ENCODE measurements around the gene MXD3.

The MXD3 gene

DNA sequence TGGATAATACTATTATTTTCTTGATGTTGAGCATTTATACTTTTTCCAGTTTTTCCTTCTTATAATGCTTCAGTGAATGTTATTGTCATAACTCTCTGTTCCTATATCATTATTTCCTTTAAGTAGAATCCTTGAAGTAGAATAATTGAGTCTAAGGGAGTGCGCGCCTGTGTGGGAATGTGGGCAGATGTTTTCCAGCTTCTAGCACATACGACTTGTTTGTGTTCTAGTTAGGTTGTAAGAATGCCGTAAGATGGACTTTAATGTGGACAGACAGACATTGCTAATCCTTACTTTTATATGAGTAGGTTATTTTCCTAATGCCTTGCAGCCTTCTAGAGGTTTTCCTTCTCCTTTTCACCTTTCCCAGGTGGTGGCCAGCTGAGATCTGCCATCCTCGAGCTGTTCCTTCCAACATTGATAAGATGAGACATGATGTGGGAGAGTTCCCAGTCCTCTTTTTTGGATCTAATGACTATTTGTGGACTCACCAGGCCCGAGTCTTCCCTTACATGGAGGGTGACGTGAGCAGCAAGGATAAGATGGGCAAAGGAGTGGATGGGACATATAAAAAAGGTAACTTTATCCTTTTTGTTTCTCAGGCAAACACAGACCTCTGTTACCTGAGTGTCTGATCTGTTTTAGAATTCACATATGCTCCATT, 42.3 kb downstream of the MXD3 start:
- H3K9ac ChIP-seq (ENCODE audit: low read length): no peak overlapping the region
- H3K9me2 ChIP-seq (ENCODE audit: low read depth, low read length): no peaks in the 10 kb centered on the region
- H3K36me3 ChIP-seq (ENCODE audit: insufficient read depth, low read length): peaks cover 73% of the 10 kb centered on the region
- no peak for TF ChIP-seq EZH2 (IDR thresholded peaks at IDR 0.05; ENCODE audit: borderline replicate concordance, low read length)
- TF ChIP-seq, protein P1, sequence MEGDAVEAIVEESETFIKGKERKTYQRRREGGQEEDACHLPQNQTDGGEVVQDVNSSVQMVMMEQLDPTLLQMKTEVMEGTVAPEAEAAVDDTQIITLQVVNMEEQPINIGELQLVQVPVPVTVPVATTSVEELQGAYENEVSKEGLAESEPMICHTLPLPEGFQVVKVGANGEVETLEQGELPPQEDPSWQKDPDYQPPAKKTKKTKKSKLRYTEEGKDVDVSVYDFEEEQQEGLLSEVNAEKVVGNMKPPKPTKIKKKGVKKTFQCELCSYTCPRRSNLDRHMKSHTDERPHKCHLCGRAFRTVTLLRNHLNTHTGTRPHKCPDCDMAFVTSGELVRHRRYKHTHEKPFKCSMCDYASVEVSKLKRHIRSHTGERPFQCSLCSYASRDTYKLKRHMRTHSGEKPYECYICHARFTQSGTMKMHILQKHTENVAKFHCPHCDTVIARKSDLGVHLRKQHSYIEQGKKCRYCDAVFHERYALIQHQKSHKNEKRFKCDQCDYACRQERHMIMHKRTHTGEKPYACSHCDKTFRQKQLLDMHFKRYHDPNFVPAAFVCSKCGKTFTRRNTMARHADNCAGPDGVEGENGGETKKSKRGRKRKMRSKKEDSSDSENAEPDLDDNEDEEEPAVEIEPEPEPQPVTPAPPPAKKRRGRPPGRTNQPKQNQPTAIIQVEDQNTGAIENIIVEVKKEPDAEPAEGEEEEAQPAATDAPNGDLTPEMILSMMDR (IDR thresholded peaks at IDR 0.05; ENCODE audit: low read length): no peak
- H3K9me3 ChIP-seq (ENCODE audit: low read length): no peaks in the 10 kb centered on the region
- no peak overlapping the region for H3K4me2 ChIP-seq (ENCODE audit: low read length)
- H3K4me1 ChIP-seq (ENCODE audit: insufficient read depth, low read length, severe bottlenecking): no peaks in the 10 kb centered on the region
- H3K27ac ChIP-seq (ENCODE audit: low read depth, low read length, poor library complexity, severe bottlenecking): no peak overlapping the region
- H3K79me2 ChIP-seq (ENCODE audit: insufficient read depth, low read length): no peaks in the 10 kb centered on the region
- no peaks in the 10 kb centered on the region for H3K27me3 ChIP-seq (ENCODE audit: insufficient read depth, low read length)
- no peak overlapping the region for H2AFZ ChIP-seq (ENCODE audit: low read length)
- H4K20me1 ChIP-seq (ENCODE audit: insufficient read depth, low read length): no peaks in the 10 kb centered on the region
- no peak overlapping the region for H3K4me3 ChIP-seq (ENCODE audit: low read depth, low read length, poor library complexity, severe bottlenecking)
- no peaks in the 10 kb centered on the region for H3F3A ChIP-seq (ENCODE audit: insufficient read depth, low read length)

DNA sequence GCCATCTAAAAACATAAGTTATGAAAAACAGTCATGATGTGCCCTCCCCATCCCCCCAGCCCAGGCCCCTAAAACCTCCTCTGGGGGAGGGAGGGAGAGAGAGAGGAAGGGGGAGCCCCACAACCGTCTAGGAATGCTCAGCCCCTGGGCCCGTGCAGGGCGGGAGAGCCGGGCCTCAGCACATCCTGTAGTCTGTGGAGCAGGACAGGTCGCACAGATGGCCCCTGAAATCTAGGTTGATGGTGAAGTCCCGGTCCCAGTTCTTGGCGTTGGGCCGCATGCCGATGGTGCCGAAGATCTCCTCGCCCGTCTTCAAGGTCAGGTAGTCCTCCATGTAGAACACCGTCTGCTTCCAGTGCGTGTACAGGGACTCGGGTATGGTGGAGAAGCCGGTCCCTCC, 46.3 kb downstream of the MXD3 start:
- no peak overlapping the region for H2AFZ ChIP-seq (ENCODE audit: low read length)
- no peak for TF ChIP-seq EZH2 (IDR thresholded peaks at IDR 0.05; ENCODE audit: borderline replicate concordance, low read length)
- TF ChIP-seq, protein P1 (IDR thresholded peaks at IDR 0.05; ENCODE audit: low read length): no peak

DNA sequence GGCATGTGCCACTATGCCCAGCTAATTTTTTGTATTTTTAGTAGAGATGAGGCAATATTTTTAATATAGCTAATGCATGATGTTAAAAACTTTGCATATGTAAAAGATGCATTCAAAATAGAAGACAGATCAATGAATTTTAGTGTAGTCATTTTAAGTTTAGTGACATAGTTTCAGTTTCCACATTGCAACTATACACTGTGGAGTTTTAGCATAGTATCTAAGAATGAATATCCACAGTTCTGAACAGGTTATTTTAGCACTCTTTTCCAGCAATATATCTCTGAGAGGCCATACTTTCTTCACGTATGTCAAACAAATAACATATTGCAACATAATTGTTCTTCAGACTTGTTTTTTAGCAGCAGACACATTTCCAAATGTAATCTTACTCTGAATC, 47.5 kb downstream of the MXD3 start:
- Histone ChIP-seq H3K27ac (ENCODE audit: low read depth, low read length, poor library complexity, severe bottlenecking) (no peak overlapping the region), H3F3A (ENCODE audit: insufficient read depth, low read length) (no peaks in the 10 kb centered on the region), H4K20me1 (ENCODE audit: insufficient read depth, low read length) (no peaks in the 10 kb centered on the region), H3K4me3 (ENCODE audit: low read depth, low read length, poor library complexity, severe bottlenecking) (no peak overlapping the region), H3K9me3 (ENCODE audit: low read length) (no peaks in the 10 kb centered on the region), H3K79me2 (ENCODE audit: insufficient read depth, low read length) (no peaks in the 10 kb centered on the region), H2AFZ (ENCODE audit: low read length) (no peak overlapping the region), H3K9ac (ENCODE audit: low read length) (no peak overlapping the region), H3K4me1 (ENCODE audit: insufficient read depth, low read length, severe bottlenecking) (no peaks in the 10 kb centered on the region), H3K9me2 (ENCODE audit: low read depth, low read length) (no peaks in the 10 kb centered on the region), H3K4me2 (ENCODE audit: low read length) (no peak overlapping the region), H3K27me3 (ENCODE audit: insufficient read depth, low read length) (no peaks in the 10 kb centered on the region), H3K36me3 (ENCODE audit: insufficient read depth, low read length) (peaks cover 81% of the 10 kb centered on the region)
- TF ChIP-seq, protein P1 (IDR thresholded peaks at IDR 0.05; ENCODE audit: low read length): no peak
- no peak for TF ChIP-seq EZH2 (IDR thresholded peaks at IDR 0.05; ENCODE audit: borderline replicate concordance, low read length)

More for the DNA sequence above, 46.3 kb downstream of the MXD3 start:
- Histone ChIP-seq H3K36me3 (ENCODE audit: insufficient read depth, low read length) (peaks cover 81% of the 10 kb centered on the region), H3K9ac (ENCODE audit: low read length) (no peak overlapping the region), H3K9me2 (ENCODE audit: low read depth, low read length) (no peaks in the 10 kb centered on the region), H3K4me2 (ENCODE audit: low read length) (no peak overlapping the region), H3K4me3 (ENCODE audit: low read depth, low read length, poor library complexity, severe bottlenecking) (no peak overlapping the region), H3K79me2 (ENCODE audit: insufficient read depth, low read length) (no peaks in the 10 kb centered on the region), H3K27ac (ENCODE audit: low read depth, low read length, poor library complexity, severe bottlenecking) (no peak overlapping the region), H3K9me3 (ENCODE audit: low read length) (no peaks in the 10 kb centered on the region), H4K20me1 (ENCODE audit: insufficient read depth, low read length) (no peaks in the 10 kb centered on the region), H3K27me3 (ENCODE audit: insufficient read depth, low read length) (no peaks in the 10 kb centered on the region), H3F3A (ENCODE audit: insufficient read depth, low read length) (no peaks in the 10 kb centered on the region), H3K4me1 (ENCODE audit: insufficient read depth, low read length, severe bottlenecking) (no peaks in the 10 kb centered on the region)

Data from OCI-LY1 (cell line).